T47D (cell line): Measurements from ENCODE around the gene NELFCD.
"Not testable (repeated sequence)": the region's sequence is repeated elsewhere in the genome, so short reads cannot be mapped to it uniquely, and the experiment has no call there.

Experiments used
- DNase-seq, 2 experiments: peaks; one replicate each; pipeline versions ENCODE4 v3.0.0 to v3.0.0-alpha.2; 2011 to 2012; ENCODE audit warnings: low read depth in 1 of 2, low spot score in 1 of 2
- JUND ChIP-seq: IDR thresholded peaks from 2 replicates; pipeline ENCODE4 v1.6.1; 2012; ENCODE audit warnings: low read depth
- in situ Hi-C: cut with HindIII; loops from 2 replicates; pipeline ENCODE4 v1.10.0; 2016; ENCODE audit warnings: low sequenced_read_pairs, low pct_unique_long_range_greater_than_20kb

Gene NELFCD

GRCh38 chr20:58963060-58963584 lies 17.9 kb upstream of the NELFCD start:
- in situ Hi-C loops, result no loop called here
- TF ChIP-seq JUND, result no peak
- no peak for DNase-seq

- DNase-seq, in situ Hi-C loops: not testable (repeated sequence)
These were observed 17.1 kb upstream of the NELFCD start for GRCh38 chr20:58963922-58964321.

- TF ChIP-seq JUND, result no peak
- no peak for DNase-seq
- in situ Hi-C loops, result no loop called here
These were observed 15.6 kb upstream of the NELFCD start for GRCh38 chr20:58965270-58966064.

GRCh38 chr20:58967652-58968429 lies 13.2 kb upstream of the NELFCD start:
- TF ChIP-seq JUND, result no peak
- in situ Hi-C loops, result no loop called here
- DNase-seq, result no peak

DNA sequence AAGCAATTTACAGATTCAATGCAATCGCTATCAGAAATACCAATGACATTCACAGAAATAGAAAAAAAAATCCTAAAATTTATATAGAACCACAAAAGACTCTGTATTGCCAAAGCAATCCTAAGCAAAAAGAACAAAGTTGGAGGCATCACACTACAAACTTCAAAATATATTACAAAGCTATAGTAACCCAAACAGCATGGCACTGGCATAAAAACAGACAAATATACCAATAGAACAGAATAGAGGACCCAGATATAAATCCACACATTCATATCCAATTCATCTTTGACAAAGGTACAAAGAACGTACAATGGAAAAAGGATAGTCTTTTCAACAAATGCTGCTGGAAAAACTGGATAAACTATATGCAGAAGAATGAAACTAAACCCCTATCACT lies 11.6 kb upstream of the NELFCD start:
- TF ChIP-seq JUND, result no peak
- no peak for DNase-seq
- in situ Hi-C loops, result no loop called here

DNA sequence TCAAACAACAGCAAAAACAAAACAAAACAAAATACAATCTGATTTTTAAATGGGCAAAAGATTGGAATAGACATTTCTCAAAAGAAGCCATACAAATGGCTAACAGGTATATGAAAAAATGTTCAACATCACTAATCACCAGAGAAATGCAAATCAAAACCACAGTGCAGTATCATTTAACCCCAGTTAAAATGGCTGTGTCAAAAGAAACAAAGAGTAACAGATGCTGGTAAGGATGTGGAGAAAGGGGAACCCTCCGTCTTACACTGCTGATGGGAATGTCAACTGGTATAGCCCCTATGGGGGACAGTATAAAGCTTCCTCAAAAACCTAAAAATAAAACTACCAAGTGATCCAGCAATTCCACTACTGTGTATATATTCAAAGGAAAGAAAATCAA lies 10.9 kb upstream of the NELFCD start:
- TF ChIP-seq JUND, result no peak
- in situ Hi-C loops, result no loop called here
- no peak for DNase-seq

DNA sequence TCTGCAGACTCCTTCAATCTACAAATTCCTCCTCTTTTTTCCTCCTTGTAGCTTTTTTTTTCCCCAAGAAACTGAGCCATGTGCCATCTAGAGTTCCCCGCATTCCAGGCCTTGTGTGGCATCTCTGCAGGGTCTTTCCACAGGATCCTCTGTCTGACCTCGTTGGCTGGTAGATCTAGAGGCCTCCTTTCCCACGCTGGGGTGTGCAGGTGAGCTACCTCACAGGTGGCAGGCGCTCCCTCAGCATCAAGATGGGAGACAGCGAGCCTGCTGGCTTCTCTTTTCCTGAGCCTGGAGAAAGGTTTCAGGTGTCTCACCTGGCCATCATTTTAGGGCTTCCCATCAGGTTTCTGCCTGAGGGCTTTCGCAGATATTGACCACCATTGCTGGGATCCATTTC lies 9.6 kb upstream of the NELFCD start:
- in situ Hi-C loops, result no loop called here
- DNase-seq, result no peak
- TF ChIP-seq JUND, result no peak

GRCh38 chr20:58973179-58973578 lies 7.9 kb upstream of the NELFCD start:
- no peak for DNase-seq
- in situ Hi-C loops, result no loop called here
- no peak for TF ChIP-seq JUND

DNA sequence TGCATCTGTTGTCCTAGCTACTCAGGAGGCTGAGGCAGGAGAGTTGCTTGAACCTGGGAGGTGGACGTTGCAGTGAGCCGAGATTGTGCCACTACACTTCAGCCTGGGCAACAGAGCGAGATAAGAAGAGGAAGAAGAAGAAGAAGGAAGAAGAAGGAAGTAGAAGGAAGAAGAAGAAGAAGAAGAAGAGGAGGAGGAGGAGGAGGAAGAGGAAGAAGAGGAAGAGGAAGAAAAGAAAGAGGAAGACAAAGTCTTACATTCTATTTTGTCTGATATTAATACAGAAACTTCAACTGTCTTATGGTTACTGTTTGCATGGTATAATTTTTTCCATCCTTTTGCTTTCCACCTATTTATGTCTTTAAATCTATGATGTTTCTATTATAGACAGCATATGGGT lies 7.2 kb upstream of the NELFCD start:
- in situ Hi-C loops, result no loop called here
- no peak for TF ChIP-seq JUND

DNA sequence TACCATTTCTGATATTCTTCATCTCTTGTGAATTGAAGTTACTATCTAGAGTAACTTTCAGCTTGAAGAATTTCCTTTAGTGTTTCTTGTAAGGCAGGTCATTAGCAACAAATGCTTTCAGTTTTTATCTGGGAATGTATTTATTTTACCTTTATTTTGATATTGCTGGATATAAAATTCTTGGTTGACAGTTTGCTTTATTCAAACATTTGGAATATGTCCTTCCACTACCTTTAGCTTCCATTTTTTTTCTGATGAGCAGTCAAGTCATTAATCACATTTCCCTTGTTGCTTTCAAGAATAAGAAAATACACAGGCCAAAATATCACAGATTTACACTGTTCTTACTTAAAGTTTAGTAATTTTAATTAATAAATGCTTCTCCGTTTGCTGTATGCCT lies 5.7 kb upstream of the NELFCD start:
- no peak for DNase-seq
- in situ Hi-C loops, result no loop called here
- no peak for TF ChIP-seq JUND

More for the DNA sequence above, 7.2 kb upstream of the NELFCD start:
- no peak for DNase-seq

GRCh38 chr20:58976061-58976730 lies 4.9 kb upstream of the NELFCD start:
- no peak for TF ChIP-seq JUND
- in situ Hi-C loops, result no loop called here
- no peak for DNase-seq

DNA sequence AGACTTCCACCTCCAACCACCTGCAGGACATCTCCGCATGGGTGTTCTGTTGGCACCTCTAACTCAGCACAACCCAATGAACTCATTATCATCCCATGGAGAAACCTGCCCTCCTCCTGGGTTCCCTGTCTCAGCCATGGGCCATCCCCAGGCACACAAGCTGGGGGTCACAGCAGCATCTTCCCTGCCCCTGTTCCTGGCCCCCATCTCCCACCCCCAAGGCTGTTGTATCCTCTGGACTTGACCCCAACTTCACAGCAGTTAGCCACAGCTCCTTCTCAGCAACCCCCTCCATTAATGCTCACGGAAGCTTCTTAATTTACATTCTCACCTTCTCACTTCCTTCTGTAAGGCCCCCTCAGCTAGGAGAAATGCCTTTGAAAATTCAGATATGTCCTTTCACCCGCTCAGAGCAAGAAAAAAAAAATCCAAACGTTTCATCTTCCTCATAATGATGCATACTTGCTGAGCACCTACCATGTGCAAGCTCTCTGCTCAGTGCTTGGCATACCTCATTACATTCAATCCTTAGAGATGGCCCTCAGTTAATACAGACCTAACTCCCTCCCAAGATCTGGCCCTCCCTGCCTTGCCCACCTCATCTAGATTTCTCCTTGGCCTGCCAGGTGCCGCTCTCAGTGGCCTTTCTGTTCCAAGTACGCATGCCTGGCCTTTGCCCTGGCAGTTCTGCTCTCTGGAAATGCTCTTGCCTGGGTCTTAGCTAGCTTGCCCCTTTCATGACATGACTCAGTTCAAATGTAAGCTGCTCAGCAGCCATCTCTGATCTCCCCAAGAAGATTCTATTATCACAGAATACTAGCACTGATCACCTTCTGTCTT lies 2.5 kb upstream of the NELFCD start:
- no peak for DNase-seq
- no peak for TF ChIP-seq JUND
- in situ Hi-C loops, result no loop called here
